Liver (tissue), 9 donors: Measurements from ENCODE around the gene ADAMTS2. TPM values are rescaled to one million over a fixed set of nuclear protein-coding genes. Genes with fewer than 3 reads are reported as not detected.

Source experiments
- DNase-seq: peaks from one replicate; pipeline ENCODE4 v3.0.0-alpha.2; 2017; ENCODE audit warnings: low spot score
- H3K27ac ChIP-seq, 2 donors: one replicate each; pipeline ENCODE4 v1.7.0; 2013; ENCODE audit warnings: inconsistent platforms in 2 of 2, low read length in 2 of 2, control low read depth in 1 of 2, low read depth in 1 of 2, mild to moderate bottlenecking in 1 of 2
- H3K27me3 ChIP-seq, 4 donors: one replicate each; pipeline versions ENCODE4 v1.6.1 to v1.7.0; 2013; ENCODE audit warnings: low read length in 3 of 4, inconsistent platforms in 1 of 4, mild to moderate bottlenecking in 1 of 4, moderate library complexity in 1 of 4; ENCODE audit not compliant: control insufficient read depth in 4 of 4, insufficient read depth in 4 of 4
- H3K36me3 ChIP-seq, 4 donors: one replicate each; pipeline versions ENCODE4 v1.6.1 to v1.7.0; 2013; ENCODE audit warnings: low read length in 3 of 4, mild to moderate bottlenecking in 3 of 4, low read depth in 1 of 4, moderate library complexity in 1 of 4; ENCODE audit not compliant: control insufficient read depth in 4 of 4, insufficient read depth in 3 of 4
- H3K4me1 ChIP-seq, 4 donors: one replicate each; pipeline versions ENCODE4 v1.6.1 to v1.7.0; 2013; ENCODE audit warnings: low read length in 3 of 4, mild to moderate bottlenecking in 3 of 4, moderate library complexity in 1 of 4; ENCODE audit not compliant: control insufficient read depth in 4 of 4, insufficient read depth in 4 of 4
- H3K4me3 ChIP-seq, 3 donors: one replicate each; pipeline versions ENCODE4 v1.6.1 to v1.7.0; 2013; ENCODE audit warnings: low read length in 3 of 3, control low read depth in 1 of 3, low read depth in 1 of 3, mild to moderate bottlenecking in 1 of 3
- H3K9ac ChIP-seq, 2 donors: one replicate each; pipeline ENCODE4 v1.7.0; 2013; ENCODE audit warnings: low read length in 2 of 2, mild to moderate bottlenecking in 2 of 2, moderate library complexity in 2 of 2, control low read depth in 1 of 2, low read depth in 1 of 2
- H3K9me3 ChIP-seq, 4 donors: one replicate each; pipeline versions ENCODE4 v1.6.1 to v1.7.0; 2013; ENCODE audit warnings: low read length in 3 of 4; ENCODE audit not compliant: control insufficient read depth in 4 of 4
- ATF3 ChIP-seq: IDR thresholded peaks from 2 replicates; pipeline ENCODE4 v1.6.1; 2016; ENCODE audit warnings: antibody characterized with exemption
- CTCF ChIP-seq: fragments of 150-350 bp; IDR thresholded peaks from 2 replicates; pipeline ENCODE4 v1.5.1; 2017; ENCODE audit warnings: improper control_type of control experiment, low read depth, low read length; ENCODE audit not compliant: missing input control
- FOXA1 ChIP-seq: IDR thresholded peaks from 2 replicates; pipeline ENCODE4 v1.6.1; 2016; ENCODE audit warnings: antibody characterized with exemption
- GABPA ChIP-seq, 2 donors: IDR thresholded peaks in 1 of 2; conservative IDR thresholded peaks in 1 of 2; 2 replicates each; pipeline ENCODE4 v1.6.1; 2016; ENCODE audit warnings: antibody characterized with exemption in 2 of 2, mild to moderate bottlenecking in 1 of 2, moderate library complexity in 1 of 2
- HNF4A ChIP-seq, 2 donors: conservative IDR thresholded peaks; 2 replicates each; pipeline ENCODE4 v1.6.1; 2016; ENCODE audit warnings: antibody characterized with exemption in 2 of 2, mild to moderate bottlenecking in 2 of 2
- RAD21 ChIP-seq, 2 donors: IDR thresholded peaks; 2 replicates each; pipeline ENCODE4 v1.6.1; 2016; ENCODE audit warnings: antibody characterized with exemption in 2 of 2, mild to moderate bottlenecking in 2 of 2
- REST ChIP-seq: IDR thresholded peaks from 2 replicates; pipeline ENCODE4 v1.6.1; 2016; ENCODE audit warnings: antibody characterized with exemption, mild to moderate bottlenecking
- SP1 ChIP-seq: IDR thresholded peaks from 2 replicates; pipeline ENCODE4 v1.6.1; 2018; ENCODE audit warnings: antibody characterized with exemption, mild to moderate bottlenecking
- YY1 ChIP-seq: IDR thresholded peaks from 2 replicates; pipeline ENCODE4 v1.6.1; 2016; ENCODE audit warnings: antibody characterized with exemption, mild to moderate bottlenecking
- ZBTB33 ChIP-seq: IDR thresholded peaks from 2 replicates; pipeline ENCODE4 v1.6.1; 2016; ENCODE audit warnings: antibody characterized with exemption
- WGBS: extraction: QIAGEN DNeasy Blood & Tissue Kit; methylation state at CpG from one replicate; pipeline ENCODE4 v1.1.7; 2013; 5-methylcytosine and 5-hydroxymethylcytosine counted together
- polyA plus RNA-seq, 2 donors: library from polyadenylated mRNA; stranded (reverse) in 1 of 2; unstranded in 1 of 2; fragments of 200-250 nt in 1 of 2; fragments of >200 nt in 1 of 2; fragmentation: Nextera tagmentation in 1 of 2; extraction: Ambion mirVana in 1 of 2; gene quantifications; one replicate each; pipeline versions ENCODE4 v1.2.1 to v1.2.3, GENCODE V29; 2013 to 2015
- total RNA-seq, 2 donors: library from RNA; depleted of rRNA; stranded (reverse); fragments of >200 nt; gene quantifications; one replicate each; pipeline ENCODE4 v1.2.3, GENCODE V29; 2014
- donor health status: healthy.
- donor health status: healthy.
- donor health status: healthy.
- donor health status: healthy.
- donor health status: healthy.

Gene ADAMTS2
- total and polyA plus RNA-seq, 4 donors, result 2.7 to 24.3 (median 12.0) TPM

GRCh38 chr5:179138568-179138925 lies 206.7 kb downstream of the ADAMTS2 start:
- Histone ChIP-seq H3K4me3 (no peak overlapping the region), H3K9ac (no peak overlapping the region), H3K27ac (no peak overlapping the region), H3K36me3 (no peaks in the 10 kb centered on the region), H3K9me3 (peaks cover 0 to 2% (median 0%) of the 10 kb centered on the region in 4 donors), H3K27me3 (no peaks in the 10 kb centered on the region), H3K4me1 (no peaks in the 10 kb centered on the region)
- 85% methylated on average over 23 of the region's 23 CpGs for WGBS
- TF ChIP-seq CTCF, result no peak
- no peak for TF ChIP-seq HNF4A (conservative IDR thresholded peaks at IDR 0.05)
- no peak for TF ChIP-seq FOXA1
- DNase-seq, result no peak

- H3K9me3 ChIP-seq, result peaks cover 0 to 2% (median 0%) of the 10 kb centered on the region in 4 donors
- no peak overlapping the region for H3K27ac ChIP-seq
- no peak overlapping the region for H3K4me3 ChIP-seq
- no peaks in the 10 kb centered on the region for H3K36me3 ChIP-seq
- H3K4me1 ChIP-seq, result no peaks in the 10 kb centered on the region
- H3K9ac ChIP-seq, result no peak overlapping the region
- TF ChIP-seq ATF3 (no peak), ZBTB33 (no peak), SP1 (no peak), REST (no peak), RAD21 (IDR thresholded peaks at IDR 0.05) (no peak), YY1 (no peak), CTCF (no peak), GABPA (IDR thresholded peaks at IDR 0.05 in 1 of 2, conservative IDR thresholded peaks at IDR 0.05 in 1 of 2) (no peak)
- WGBS, result 87% methylated on average over 33 of the region's 33 CpGs
- no peaks in the 10 kb centered on the region for H3K27me3 ChIP-seq
- no peak for DNase-seq
Measured at GRCh38 chr5:179137643-179138567, 207.4 kb downstream of the ADAMTS2 start.
